Measurements from ENCODE around the gene NKAPL.
A peak's percentile ranks its signal among the peaks of the same experiment; 100 is the strongest.

The NKAPL gene

GRCh38 chr6:28217890-28218289 lies 41.2 kb upstream of the NKAPL start:
- no peak for TF ChIP-seq CTCF (IDR thresholded peaks at IDR 0.05; ENCODE audit: low read length, missing control alignments)
- no peak overlapping the region for H3K4me3 ChIP-seq (replicated peaks; ENCODE audit: low read depth, low read length)
- DNase-seq (ENCODE audit: low read depth), result no peak

GRCh38 chr6:28218312-28219248 lies 40.5 kb upstream of the NKAPL start:
- no peak for TF ChIP-seq CTCF (IDR thresholded peaks at IDR 0.05; ENCODE audit: low read length, missing control alignments)
- DNase-seq (ENCODE audit: low read depth), result peak; percentile 67
- H3K4me3 ChIP-seq (replicated peaks; ENCODE audit: low read depth, low read length), result peak overlapping the region; percentile 60

GRCh38 chr6:28220257-28221133 lies 38.6 kb upstream of the NKAPL start:
- DNase-seq (ENCODE audit: low read depth), result no peak
- H3K4me3 ChIP-seq (replicated peaks; ENCODE audit: low read depth, low read length), result no peak overlapping the region
- no peak for TF ChIP-seq CTCF (IDR thresholded peaks at IDR 0.05; ENCODE audit: low read length, missing control alignments)

- TF ChIP-seq CTCF (IDR thresholded peaks at IDR 0.05; ENCODE audit: low read length, missing control alignments), result no peak
- peak overlapping the region; percentile 83 for H3K4me3 ChIP-seq (replicated peaks; ENCODE audit: low read depth, low read length)
- DNase-seq (ENCODE audit: low read depth), result no peak
Measured at GRCh38 chr6:28224131-28225055, 34.7 kb upstream of the NKAPL start.

GRCh38 chr6:28225056-28225834 lies 33.9 kb upstream of the NKAPL start, which contains the start of gene ZSCAN9:
Gene ZSCAN9 (plus strand): TSS chr6:28225275. CDS start chr6:28227085, 1,810 bp downstream.
- no peak for TF ChIP-seq CTCF (IDR thresholded peaks at IDR 0.05; ENCODE audit: low read length, missing control alignments)
- DNase-seq (ENCODE audit: low read depth), result peak; percentile 96
- H3K4me3 ChIP-seq (replicated peaks; ENCODE audit: low read depth, low read length), result peak within 1 kb of the TSS; percentile 83

Data from fibroblast of pulmonary artery (primary cell).